Activated T-cell treated with anti-CD3 and anti-CD28 coated beads, Interleukin-2, amount 50 U/mL, for 24 hours (primary cell): ENCODE measurements around the gene SECTM1.
A peak's percentile ranks its signal among the peaks of the same experiment; 100 is the strongest.

ENCODE experiments used
- DNase-seq: peaks from one replicate; pipeline ENCODE4 v3.0.0-alpha.2; 2020
- H3K27ac Mint-ChIP-seq: 2 replicates; pipeline ENCODE4 v1.8.0; 2020; ENCODE audit warnings: mild to moderate bottlenecking, mixed read lengths
- H3K27me3 Mint-ChIP-seq: 2 replicates; pipeline ENCODE4 v1.8.0; 2020; ENCODE audit warnings: mixed read lengths
- H3K36me3 Mint-ChIP-seq: 2 replicates; pipeline ENCODE4 v1.8.0; 2020; ENCODE audit warnings: low read depth, mixed read lengths
- H3K4me1 Mint-ChIP-seq: 2 replicates; pipeline ENCODE4 v1.8.0; 2020; ENCODE audit warnings: low read depth, mixed read lengths
- H3K4me3 Mint-ChIP-seq: 2 replicates; pipeline ENCODE4 v1.8.0; 2020; ENCODE audit warnings: mild to moderate bottlenecking, moderate library complexity, mixed read lengths
- H3K9me3 Mint-ChIP-seq: 2 replicates; pipeline ENCODE4 v1.8.0; 2020; ENCODE audit warnings: mixed read lengths

Gene SECTM1

GRCh38 chr17:82320140-82320840 is 13.3 kb downstream of the SECTM1 start:
- Mint-ChIP-seq H3K4me3 (peak overlapping the region; percentile 86), H3K36me3 (peaks cover 48% of the 10 kb centered on the region), H3K4me1 (peaks cover 36% of the 10 kb centered on the region), H3K27ac (no peak overlapping the region), H3K9me3 (no peaks in the 10 kb centered on the region), H3K27me3 (no peaks in the 10 kb centered on the region)
- peak; percentile 36 for DNase-seq

- no peaks in the 10 kb centered on the region for H3K9me3 Mint-ChIP-seq
- peaks cover 30% of the 10 kb centered on the region for H3K4me1 Mint-ChIP-seq
- no peaks in the 10 kb centered on the region for H3K27me3 Mint-ChIP-seq
- peaks cover 47% of the 10 kb centered on the region for H3K36me3 Mint-ChIP-seq
- H3K4me3 Mint-ChIP-seq, result peak overlapping the region; percentile 33
- DNase-seq, result peak; percentile 31
- H3K27ac Mint-ChIP-seq, result no peak overlapping the region
Observed at GRCh38 chr17:82319619-82320062, 13.9 kb downstream of the SECTM1 start.

GRCh38 chr17:82318772-82319606 is 14.6 kb downstream of the SECTM1 start:
- DNase-seq, result peak; percentile 29
- Mint-ChIP-seq H3K36me3 (peaks cover 51% of the 10 kb centered on the region), H3K4me1 (peaks cover 27% of the 10 kb centered on the region), H3K27me3 (no peaks in the 10 kb centered on the region), H3K4me3 (no peak overlapping the region), H3K27ac (no peak overlapping the region), H3K9me3 (no peaks in the 10 kb centered on the region)

GRCh38 chr17:82318169-82318498 is 15.4 kb downstream of the SECTM1 start:
- H3K9me3 Mint-ChIP-seq, result no peaks in the 10 kb centered on the region
- H3K27ac Mint-ChIP-seq, result no peak overlapping the region
- peaks cover 54% of the 10 kb centered on the region for H3K36me3 Mint-ChIP-seq
- peaks cover 27% of the 10 kb centered on the region for H3K4me1 Mint-ChIP-seq
- H3K27me3 Mint-ChIP-seq, result no peaks in the 10 kb centered on the region
- no peak overlapping the region for H3K4me3 Mint-ChIP-seq
- peak; percentile 36 for DNase-seq

- Mint-ChIP-seq H3K27me3 (no peaks in the 10 kb centered on the region), H3K9me3 (no peaks in the 10 kb centered on the region), H3K4me1 (peaks cover 22% of the 10 kb centered on the region), H3K27ac (no peak within 1 kb of the TSS), H3K36me3 (peaks cover 54% of the 10 kb centered on the region), H3K4me3 (no peak within 1 kb of the TSS)
- peak; percentile 84 for DNase-seq
Observed at GRCh38 chr17:82317394-82318168, 16.0 kb downstream of the SECTM1 start, which contains the start of gene CD7. Gene CD7 (minus strand): TSS chr17:82317608. CDS start chr17:82317495, 113 bp downstream.

GRCh38 chr17:82316651-82317393 is 16.7 kb downstream of the SECTM1 start:
- no peaks in the 10 kb centered on the region for H3K27me3 Mint-ChIP-seq

GRCh38 chr17:82315703-82316358 is 17.7 kb downstream of the SECTM1 start:
- peaks cover 15% of the 10 kb centered on the region for H3K4me1 Mint-ChIP-seq
- no peaks in the 10 kb centered on the region for H3K9me3 Mint-ChIP-seq
- no peak overlapping the region for H3K27ac Mint-ChIP-seq
- peaks cover 46% of the 10 kb centered on the region for H3K36me3 Mint-ChIP-seq
- DNase-seq, result peak; percentile 77
- H3K27me3 Mint-ChIP-seq, result no peaks in the 10 kb centered on the region
- H3K4me3 Mint-ChIP-seq, result no peak overlapping the region

More at GRCh38 chr17:82316651-82317393, 16.7 kb downstream of the SECTM1 start:
- no peak overlapping the region for H3K27ac Mint-ChIP-seq
- no peaks in the 10 kb centered on the region for H3K9me3 Mint-ChIP-seq
- H3K4me3 Mint-ChIP-seq, result no peak overlapping the region
- peaks cover 49% of the 10 kb centered on the region for H3K36me3 Mint-ChIP-seq
- H3K4me1 Mint-ChIP-seq, result peaks cover 16% of the 10 kb centered on the region
- no peak for DNase-seq

- Mint-ChIP-seq H3K9me3 (no peaks in the 10 kb centered on the region), H3K36me3 (peaks cover 46% of the 10 kb centered on the region), H3K4me1 (peaks cover 15% of the 10 kb centered on the region), H3K27ac (no peak overlapping the region), H3K27me3 (no peaks in the 10 kb centered on the region), H3K4me3 (no peak overlapping the region)
- no peak for DNase-seq
Observed at GRCh38 chr17:82314727-82315605, 18.6 kb downstream of the SECTM1 start.

GRCh38 chr17:82314012-82314726 is 19.4 kb downstream of the SECTM1 start:
- no peak for DNase-seq
- no peak overlapping the region for H3K4me3 Mint-ChIP-seq
- H3K4me1 Mint-ChIP-seq, result peaks cover 15% of the 10 kb centered on the region
- H3K27ac Mint-ChIP-seq, result no peak overlapping the region
- H3K9me3 Mint-ChIP-seq, result no peaks in the 10 kb centered on the region
- H3K36me3 Mint-ChIP-seq, result peaks cover 46% of the 10 kb centered on the region
- no peaks in the 10 kb centered on the region for H3K27me3 Mint-ChIP-seq

- H3K4me3 Mint-ChIP-seq, result no peak overlapping the region
- H3K27me3 Mint-ChIP-seq, result no peaks in the 10 kb centered on the region
- peaks cover 46% of the 10 kb centered on the region for H3K36me3 Mint-ChIP-seq
- H3K27ac Mint-ChIP-seq, result no peak overlapping the region
- H3K9me3 Mint-ChIP-seq, result no peaks in the 10 kb centered on the region
- H3K4me1 Mint-ChIP-seq, result peaks cover 19% of the 10 kb centered on the region
- no peak for DNase-seq
Observed at GRCh38 chr17:82313195-82314011, 20.2 kb downstream of the SECTM1 start.

GRCh38 chr17:82311971-82312370 is 21.6 kb downstream of the SECTM1 start:
- Mint-ChIP-seq H3K9me3 (no peaks in the 10 kb centered on the region), H3K27ac (no peak overlapping the region), H3K36me3 (peaks cover 41% of the 10 kb centered on the region), H3K4me1 (peaks cover 24% of the 10 kb centered on the region), H3K4me3 (no peak overlapping the region), H3K27me3 (no peaks in the 10 kb centered on the region)
- DNase-seq, result no peak

- Mint-ChIP-seq H3K4me3 (no peak overlapping the region), H3K4me1 (peaks cover 35% of the 10 kb centered on the region), H3K27me3 (no peaks in the 10 kb centered on the region), H3K36me3 (peaks cover 30% of the 10 kb centered on the region), H3K9me3 (no peaks in the 10 kb centered on the region), H3K27ac (no peak overlapping the region)
- DNase-seq, result no peak
Observed at GRCh38 chr17:82310877-82311276, 22.7 kb downstream of the SECTM1 start.
